OCI-LY3 (cell line): ENCODE data around the gene FRYL.
"Not testable (repeated sequence)": the region's sequence is repeated elsewhere in the genome, so short reads cannot be mapped to it uniquely, and the experiment has no call there.

ENCODE experiments used
- CTCF ChIP-seq: fragments of 200-600, 300-600 bp; sonication (generic); IDR thresholded peaks from 2 replicates; pipeline ENCODE4 v1.5.1; 2014; ENCODE audit warnings: antibody characterized with exemption, low read length, low read depth
- EZH2phosphoT487 ChIP-seq: fragments of 200-600 bp; shearing (Covaris generic); IDR thresholded peaks from 2 replicates; pipeline ENCODE4 v1.6.1; 2018; ENCODE audit warnings: antibody characterized with exemption, mixed run types, low read depth

DNA sequence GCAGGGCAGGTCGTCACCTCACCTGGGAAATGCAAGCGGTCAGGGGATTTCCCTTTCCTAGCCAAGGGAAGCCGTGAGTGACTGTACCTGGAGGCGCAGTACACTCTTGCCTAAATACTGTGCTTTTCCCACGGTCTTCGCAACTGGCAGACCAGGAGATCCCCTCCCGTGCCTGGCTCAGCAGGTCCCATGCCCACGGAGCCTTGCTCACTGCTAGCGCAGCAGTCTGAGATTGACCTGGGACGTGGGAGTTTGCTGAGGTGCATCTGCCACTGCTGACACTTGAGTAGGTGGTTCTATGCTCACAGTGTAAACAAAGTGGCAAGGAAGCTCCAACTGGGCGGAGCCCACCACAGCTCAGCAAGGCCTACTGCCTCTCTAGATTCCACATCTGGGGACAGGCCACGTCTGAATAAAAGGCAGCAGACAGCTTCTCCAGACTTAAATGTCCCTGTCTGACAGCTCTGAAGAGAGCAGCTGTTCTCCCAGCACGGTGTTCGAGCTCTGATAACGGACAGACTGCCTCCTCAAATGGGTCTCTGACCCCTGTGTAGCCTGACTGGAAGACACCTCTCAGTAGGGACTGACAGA lies 51.1 kb downstream of the FRYL start:
- not testable (repeated sequence) for TF ChIP-seq CTCF, EZH2phosphoT487
